Lower leg skin (tissue), 4 donors: Measurements from ENCODE around the gene ETFA. TPM values are rescaled to one million over a fixed set of nuclear protein-coding genes. Genes with fewer than 3 reads are reported as not detected.
A peak's percentile ranks its signal among the peaks of the same experiment; 100 is the strongest.

Experiments
- DNase-seq, 2 donors: peaks; one replicate each; pipeline ENCODE4 v3.0.0-alpha.2; 2019; ENCODE audit warnings: low spot score in 2 of 2
- H3K4me3 ChIP-seq: fragments of 200-600 bp; sonication (generic); 2 replicates; pipeline ENCODE4 v1.5.1; 2017; ENCODE audit warnings: mild to moderate bottlenecking, low read depth; ENCODE audit not compliant: poor library complexity, severe bottlenecking
- POLR2A ChIP-seq, 2 donors: fragments of 450-650 bp; IDR thresholded peaks; one replicate each; pipeline ENCODE4 v1.6.1; 2016 to 2017; ENCODE audit warnings: antibody characterized with exemption in 2 of 2, mild to moderate bottlenecking in 1 of 2, moderate library complexity in 1 of 2
- WGBS, 2 donors: methylation state at CpG; one replicate each; pipeline ENCODE4 v1.1.5; 2018; 5-methylcytosine and 5-hydroxymethylcytosine counted together
- intact Hi-C: fragments of 100-400 bp; cut with DNase I; formaldehyde crosslinking; loops from one replicate; pipeline ENCODE4 v1.15.0; 2023; ENCODE audit warnings: low total_unique reads
- total RNA-seq, 4 donors: library from RNA; depleted of rRNA; stranded (reverse); fragments of >200 nt; gene quantifications; one replicate each; pipeline ENCODE4 v1.1.0, GENCODE V29; 2016
- TF ChIP-seq, protein P1 (sequence below), 3 donors: fragments of 450-650 bp; IDR thresholded peaks; one replicate each; pipeline ENCODE4 v1.5.1; 2016; ENCODE audit warnings: antibody characterized with exemption in 3 of 3, mild to moderate bottlenecking in 3 of 3, moderate library complexity in 2 of 3

The ETFA gene
- total RNA-seq, 4 donors from 2014 or later: 65.1 to 110 (median 67.5) TPM

DNA sequence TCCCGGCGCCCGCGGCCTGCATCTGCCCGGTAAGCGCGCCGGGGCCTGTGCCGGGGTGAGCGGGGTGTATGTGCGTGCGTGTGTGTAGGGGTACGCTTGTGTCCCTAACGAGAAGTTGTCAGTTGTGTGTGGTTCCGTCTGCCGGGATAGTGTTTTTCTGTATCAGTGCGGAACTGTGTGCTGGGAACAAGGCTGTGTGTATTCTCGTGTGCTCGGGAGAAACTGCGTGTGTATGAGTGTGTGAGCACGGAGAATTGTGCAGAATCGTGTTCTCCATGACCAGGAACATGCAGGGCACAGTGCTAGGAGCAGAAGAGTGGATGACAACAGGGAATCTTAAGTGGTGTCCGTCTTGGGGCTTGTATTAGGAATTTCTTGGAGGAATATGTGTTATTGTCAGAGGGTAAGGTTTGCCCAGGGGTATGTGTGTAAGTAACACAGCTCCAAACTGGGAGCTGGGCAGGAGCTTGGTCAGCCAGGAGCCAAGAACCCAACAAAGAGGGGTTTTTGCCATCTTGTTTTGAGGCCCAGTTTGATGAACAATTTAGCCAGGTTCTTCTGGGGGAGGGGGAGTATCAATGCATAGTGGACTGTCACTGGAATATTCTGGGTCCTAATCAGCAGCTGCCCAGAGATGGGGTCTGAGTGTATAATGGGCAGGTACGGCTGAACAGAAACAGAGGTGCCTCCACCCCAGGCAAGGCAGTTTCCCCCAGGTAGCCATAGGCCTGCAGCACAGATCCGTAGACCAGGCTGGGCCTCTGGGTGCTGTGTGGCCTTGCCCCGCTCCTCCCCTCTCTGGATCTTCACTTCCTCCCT, 27.4 kb upstream of the ETFA start:
- TF ChIP-seq, protein P1, sequence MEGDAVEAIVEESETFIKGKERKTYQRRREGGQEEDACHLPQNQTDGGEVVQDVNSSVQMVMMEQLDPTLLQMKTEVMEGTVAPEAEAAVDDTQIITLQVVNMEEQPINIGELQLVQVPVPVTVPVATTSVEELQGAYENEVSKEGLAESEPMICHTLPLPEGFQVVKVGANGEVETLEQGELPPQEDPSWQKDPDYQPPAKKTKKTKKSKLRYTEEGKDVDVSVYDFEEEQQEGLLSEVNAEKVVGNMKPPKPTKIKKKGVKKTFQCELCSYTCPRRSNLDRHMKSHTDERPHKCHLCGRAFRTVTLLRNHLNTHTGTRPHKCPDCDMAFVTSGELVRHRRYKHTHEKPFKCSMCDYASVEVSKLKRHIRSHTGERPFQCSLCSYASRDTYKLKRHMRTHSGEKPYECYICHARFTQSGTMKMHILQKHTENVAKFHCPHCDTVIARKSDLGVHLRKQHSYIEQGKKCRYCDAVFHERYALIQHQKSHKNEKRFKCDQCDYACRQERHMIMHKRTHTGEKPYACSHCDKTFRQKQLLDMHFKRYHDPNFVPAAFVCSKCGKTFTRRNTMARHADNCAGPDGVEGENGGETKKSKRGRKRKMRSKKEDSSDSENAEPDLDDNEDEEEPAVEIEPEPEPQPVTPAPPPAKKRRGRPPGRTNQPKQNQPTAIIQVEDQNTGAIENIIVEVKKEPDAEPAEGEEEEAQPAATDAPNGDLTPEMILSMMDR (IDR thresholded peaks at IDR 0.05): no peak
- no peak for TF ChIP-seq POLR2A (IDR thresholded peaks at IDR 0.05)
- 57 to 65% methylated on average over 18 to 22 of the region's 26 CpGs for WGBS, 2 donors
- intact Hi-C loops: no loop called here
- DNase-seq: peak in 1 of 2 donors; percentile 82
- no peak overlapping the region for H3K4me3 ChIP-seq

DNA sequence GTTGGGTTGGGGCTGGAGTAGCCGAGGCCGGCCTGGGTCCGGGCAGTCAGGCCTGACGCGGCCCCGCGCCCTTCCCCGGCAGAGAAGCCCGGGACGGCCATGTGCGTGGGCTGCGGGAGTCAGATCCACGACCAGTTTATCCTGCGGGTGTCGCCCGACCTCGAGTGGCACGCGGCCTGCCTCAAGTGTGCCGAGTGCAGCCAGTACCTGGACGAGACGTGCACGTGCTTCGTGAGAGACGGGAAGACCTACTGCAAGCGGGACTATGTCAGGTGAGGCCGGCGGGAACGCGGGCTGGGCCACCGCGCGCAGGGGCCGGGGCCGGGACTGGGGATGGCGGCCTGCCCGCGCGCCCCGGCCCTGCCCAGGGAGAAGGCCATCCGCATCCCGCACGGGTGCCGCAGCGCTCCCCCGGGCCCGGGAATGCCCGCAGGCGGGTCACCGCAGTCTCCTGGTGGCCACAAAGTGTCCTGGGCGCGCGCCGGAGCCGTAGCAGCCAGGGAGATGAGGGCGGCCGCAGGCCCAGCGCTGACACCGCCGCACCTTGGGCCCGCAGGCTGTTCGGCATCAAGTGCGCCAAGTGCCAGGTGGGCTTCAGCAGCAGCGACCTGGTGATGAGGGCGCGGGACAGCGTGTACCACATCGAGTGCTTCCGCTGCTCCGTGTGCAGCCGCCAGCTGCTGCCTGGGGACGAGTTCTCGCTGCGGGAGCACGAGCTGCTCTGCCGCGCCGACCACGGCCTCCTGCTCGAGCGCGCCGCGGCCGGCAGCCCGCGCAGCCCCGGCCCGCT, 26.6 kb upstream of the ETFA start:
- WGBS, 2 donors: 10 to 11% methylated on average over 20 to 50 of the region's 89 CpGs
- DNase-seq: peak in 1 of 2 donors; percentile 78
- no peak for TF ChIP-seq POLR2A (IDR thresholded peaks at IDR 0.05)
- TF ChIP-seq, protein P1 (IDR thresholded peaks at IDR 0.05): no peak
- intact Hi-C loops: no loop called here
- H3K4me3 ChIP-seq: no peak overlapping the region

DNA sequence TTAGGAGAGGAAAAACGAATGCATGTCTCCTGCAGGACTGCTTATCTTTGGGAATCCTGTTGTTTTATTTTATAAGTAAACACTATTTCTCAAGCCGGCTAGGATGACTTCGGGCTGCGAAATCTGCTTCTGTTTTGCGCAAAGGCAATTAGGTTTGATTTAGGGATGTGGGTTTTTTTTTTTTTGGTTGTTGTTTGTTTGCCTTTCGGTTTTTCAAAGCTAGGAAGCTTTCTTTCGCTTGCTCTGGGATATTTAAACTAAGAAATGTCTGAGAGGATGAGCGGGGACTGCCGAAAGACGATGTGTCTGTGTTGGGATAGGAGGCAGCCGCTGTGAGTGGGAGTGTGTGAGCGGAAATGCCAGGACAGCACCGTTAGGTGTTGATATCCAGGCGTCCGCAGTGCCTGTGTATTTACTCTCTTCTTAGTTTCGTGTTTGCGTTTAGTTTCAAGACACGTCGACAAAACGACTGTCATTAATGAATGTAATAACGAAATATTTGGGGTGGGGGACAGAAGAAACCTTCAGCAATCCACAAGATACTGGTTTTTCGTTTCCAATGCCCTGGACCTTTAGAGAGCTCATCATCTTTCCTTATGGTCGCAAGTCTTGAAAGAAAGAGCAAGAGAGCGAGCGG, 25.9 kb upstream of the ETFA start:
- intact Hi-C loops: no loop called here
- WGBS, 2 donors: 13 to 14% methylated on average over 25 of the region's 25 CpGs
- no peak overlapping the region for H3K4me3 ChIP-seq
- TF ChIP-seq, protein P1 (IDR thresholded peaks at IDR 0.05): no peak
- no peak for TF ChIP-seq POLR2A (IDR thresholded peaks at IDR 0.05)
- peak in 1 of 2 donors; percentile 78 for DNase-seq

DNA sequence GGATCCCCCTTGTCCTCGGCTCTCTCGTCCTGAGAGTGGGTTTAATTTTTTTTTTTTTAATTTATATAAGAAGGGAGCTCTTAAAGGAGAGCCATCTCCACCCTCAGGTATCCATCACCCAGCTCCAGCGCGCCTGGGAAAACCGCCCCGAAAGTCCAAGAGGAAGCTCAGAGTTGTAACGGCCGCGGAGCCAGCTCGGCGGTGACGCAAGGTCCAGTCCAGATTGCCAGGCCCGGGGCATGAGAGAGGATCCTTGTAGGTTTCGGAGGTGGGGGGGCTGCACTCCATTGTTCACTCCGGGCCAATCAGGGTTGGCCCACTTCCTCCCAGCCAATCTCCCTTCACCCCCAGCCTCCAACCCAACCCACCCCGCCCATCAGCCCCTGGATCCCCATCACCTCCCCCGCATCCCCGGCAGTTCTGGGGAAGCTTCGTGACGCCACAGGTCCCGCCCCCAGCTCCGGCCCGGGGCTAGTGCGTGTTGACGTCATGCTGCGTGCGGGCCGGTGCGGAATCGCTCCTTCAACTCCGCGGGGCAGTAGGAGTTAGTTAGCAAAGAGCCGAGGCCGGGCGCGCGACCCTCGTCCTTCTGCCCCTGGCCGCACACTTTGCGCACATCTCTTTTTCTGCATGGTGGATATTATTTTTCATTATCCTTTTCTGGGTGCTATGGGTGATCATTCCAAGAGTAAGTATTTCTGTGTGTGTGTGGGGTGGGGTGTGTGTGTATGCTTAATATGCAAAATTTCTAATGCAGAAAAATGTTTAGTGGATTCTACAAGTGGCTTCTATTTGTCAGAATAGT, 25.2 kb upstream of the ETFA start, which contains the start of gene ISL2:
TSS of gene ISL2 (plus strand) at position 520 of the 805 bp plus-strand sequence. CDS start at position 631, 111 bp downstream.
- 7% methylated on average over 31 to 40 of the region's 40 CpGs for WGBS, 2 donors
- intact Hi-C loops: no loop called here
- no peak for TF ChIP-seq POLR2A (IDR thresholded peaks at IDR 0.05)
- TF ChIP-seq, protein P1 (IDR thresholded peaks at IDR 0.05): no peak
- DNase-seq: peak in 1 of 2 donors; percentile 92
- no peak within 1 kb of the TSS for H3K4me3 ChIP-seq
